Measurements from ENCODE around the gene CRNN. TPM values are rescaled to one million over a fixed set of nuclear protein-coding genes. Genes with fewer than 3 reads are reported as not detected.

Gene CRNN
- total RNA-seq, 1 experiment from 2014 or later = not detected

GRCh38 chr1:152419917-152420316 is 5.9 kb upstream of the CRNN start:
- no peak for DNase-seq (ENCODE audit: low read depth)

- DNase-seq (ENCODE audit: low read depth) = no peak
Measured at GRCh38 chr1:152415454-152416227, 1.6 kb upstream of the CRNN start.

- no peak for DNase-seq (ENCODE audit: low read depth)
Measured at GRCh38 chr1:152412756-152413155, 1.3 kb downstream of the CRNN start.

GRCh38 chr1:152411134-152411533 is 2.9 kb downstream of the CRNN start:
- no peak for DNase-seq (ENCODE audit: low read depth)

GRCh38 chr1:152410599-152410998 is 3.5 kb downstream of the CRNN start:
- no peak for DNase-seq (ENCODE audit: low read depth)

GRCh38 chr1:152410028-152410427 is 4.0 kb downstream of the CRNN start:
- no peak for DNase-seq (ENCODE audit: low read depth)

- DNase-seq (ENCODE audit: low read depth) = no peak
Measured at GRCh38 chr1:152408664-152409063, 5.4 kb downstream of the CRNN start.

GRCh38 chr1:152398812-152399698 is 15.0 kb downstream of the CRNN start:
- peak; percentile 8 for DNase-seq (ENCODE audit: low read depth)

- no peak for DNase-seq (ENCODE audit: low read depth)
Measured at GRCh38 chr1:152397474-152397873, 16.6 kb downstream of the CRNN start.

- no peak for DNase-seq (ENCODE audit: low read depth)
Measured at GRCh38 chr1:152394151-152394550, 19.9 kb downstream of the CRNN start.

GRCh38 chr1:152392909-152393308 is 21.2 kb downstream of the CRNN start:
- no peak for DNase-seq (ENCODE audit: low read depth)

- DNase-seq (ENCODE audit: low read depth) = no peak
Measured at GRCh38 chr1:152388889-152389288, 25.2 kb downstream of the CRNN start.

GRCh38 chr1:152386940-152387339 is 27.1 kb downstream of the CRNN start:
- DNase-seq (ENCODE audit: low read depth) = no peak

GRCh38 chr1:152380932-152381331 is 33.1 kb downstream of the CRNN start:
- no peak for DNase-seq (ENCODE audit: low read depth)

- DNase-seq (ENCODE audit: low read depth) = no peak
Measured at GRCh38 chr1:152374451-152374850, 39.6 kb downstream of the CRNN start.

GRCh38 chr1:152372672-152373071 is 41.4 kb downstream of the CRNN start:
- DNase-seq (ENCODE audit: low read depth) = no peak

GRCh38 chr1:152367436-152367835 is 46.6 kb downstream of the CRNN start:
- no peak for DNase-seq (ENCODE audit: low read depth)

GRCh38 chr1:152359906-152360305 is 54.2 kb downstream of the CRNN start, which contains the start of gene FLG2:
FLG2 (minus strand) TSS chr1:152360006; CDS start chr1:152358884, 1,122 bp downstream.
- no peak for DNase-seq (ENCODE audit: low read depth)

Data from LHCN-M2 (cell line).